G401.6 (cell line): ENCODE measurements around the gene LPCAT4.
A peak's percentile ranks its signal among the peaks of the same experiment; 100 is the strongest.

Source experiments
- FAIRE-seq: peaks from 2 replicates; lab custom pipeline; 2012; peaks lifted over from hg19 to GRCh38; lab: Jason Lieb, UNC

The LPCAT4 gene

DNA sequence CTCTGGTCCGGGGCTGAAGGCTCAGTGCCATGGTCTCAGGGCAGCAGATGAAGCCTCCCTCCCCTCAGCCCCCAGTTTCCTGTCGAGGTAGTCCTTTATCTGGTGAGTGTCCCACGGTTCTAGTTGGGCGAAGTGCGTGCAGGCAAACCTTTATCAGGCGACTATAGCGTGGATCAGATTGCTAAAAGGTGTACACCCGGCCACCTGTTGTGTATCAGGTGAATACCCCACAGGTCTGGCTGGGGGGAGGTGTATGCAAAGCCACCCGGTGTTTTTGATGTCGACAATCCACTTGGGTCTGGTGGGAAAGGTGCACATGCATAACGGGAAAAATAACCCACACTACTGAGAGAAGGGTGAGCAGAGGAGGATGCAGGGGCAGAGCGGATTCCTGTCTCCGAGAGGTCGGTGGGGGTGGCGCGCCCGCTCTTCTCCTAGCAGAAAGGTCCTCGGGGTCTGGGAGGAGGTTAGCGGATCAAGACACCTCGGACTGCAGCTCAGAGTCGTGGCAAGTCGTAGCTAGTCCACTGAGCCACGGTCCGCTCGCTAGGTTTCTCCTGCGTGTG lies 29.9 kb downstream of the LPCAT4 start:
- FAIRE-seq, result no peak

DNA sequence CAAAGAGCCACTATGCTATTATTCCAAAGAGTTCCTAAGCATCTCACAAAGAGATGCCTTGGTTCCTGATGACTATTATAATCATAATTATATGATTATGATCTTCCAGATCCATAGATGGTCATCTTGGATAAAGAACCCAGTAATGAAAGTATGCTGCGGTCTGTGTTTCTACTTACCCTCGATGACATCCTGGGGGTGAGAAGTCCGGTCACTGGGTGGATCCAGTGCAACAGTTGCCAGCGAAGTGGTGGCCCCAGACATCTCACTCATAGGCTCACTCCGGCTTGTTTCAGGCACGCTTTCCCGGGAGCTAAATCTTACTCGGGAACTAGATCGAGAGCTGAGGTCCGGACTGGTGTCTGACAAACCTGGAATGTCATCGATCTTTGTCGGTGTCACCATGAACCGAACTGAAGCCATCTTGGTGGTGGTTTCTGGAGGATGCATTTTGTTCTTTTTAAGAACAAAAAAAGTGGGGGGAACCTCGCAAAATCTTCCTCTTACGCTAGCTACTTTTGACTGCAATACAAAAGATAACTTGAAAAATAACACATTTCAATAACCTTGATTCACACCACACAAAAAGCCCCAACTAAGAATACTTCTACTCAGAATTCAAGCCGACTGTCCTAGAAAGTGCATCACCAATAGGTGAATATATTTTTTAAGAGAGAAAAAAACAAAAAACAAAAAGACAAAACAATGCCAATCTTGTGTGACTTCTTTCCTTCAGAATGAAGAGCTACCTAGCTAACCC lies 30.6 kb downstream of the LPCAT4 start:
- no peak for FAIRE-seq

DNA sequence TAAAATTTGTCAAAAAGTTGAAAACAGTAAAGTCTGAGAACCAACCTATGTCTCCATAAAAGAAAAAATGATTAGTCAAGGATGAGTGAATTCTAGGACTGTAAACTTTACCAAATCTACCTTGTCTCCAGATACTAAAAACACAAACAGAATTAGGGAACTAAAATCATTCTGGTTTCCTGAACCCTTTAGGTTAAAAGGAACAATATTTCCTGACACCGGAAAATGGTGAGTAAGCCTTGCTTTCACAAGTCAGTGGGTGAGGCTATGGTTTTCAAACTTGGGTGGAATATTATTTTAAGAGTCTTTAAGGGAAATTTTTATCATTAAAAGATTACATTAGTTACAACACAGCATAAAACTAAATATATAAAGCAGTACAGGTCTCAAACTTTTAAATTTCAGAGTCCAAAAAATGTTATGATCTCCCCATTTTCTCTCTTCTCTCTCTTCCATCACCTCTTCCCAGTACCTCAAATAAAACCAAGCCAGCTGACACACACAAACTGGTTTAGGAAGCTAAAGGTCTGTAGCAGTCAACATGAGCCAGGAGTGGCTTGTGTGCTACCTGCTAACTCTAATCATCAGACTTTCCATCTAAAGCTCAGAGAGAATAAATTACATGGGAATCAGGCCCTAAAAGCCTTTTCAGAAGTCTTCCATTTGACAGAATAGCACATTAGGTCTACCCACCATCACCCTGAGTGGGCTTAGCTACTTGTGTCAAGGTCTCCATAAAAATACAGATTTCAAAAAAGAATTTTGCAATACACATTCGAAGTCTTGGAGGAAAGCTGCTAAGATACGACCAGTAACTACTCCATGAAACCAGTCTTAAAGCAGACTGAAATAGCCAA lies 31.6 kb downstream of the LPCAT4 start:
- FAIRE-seq, result no peak

GRCh38 chr15:34334672-34335071 lies 32.3 kb downstream of the LPCAT4 start:
- FAIRE-seq, result no peak

DNA sequence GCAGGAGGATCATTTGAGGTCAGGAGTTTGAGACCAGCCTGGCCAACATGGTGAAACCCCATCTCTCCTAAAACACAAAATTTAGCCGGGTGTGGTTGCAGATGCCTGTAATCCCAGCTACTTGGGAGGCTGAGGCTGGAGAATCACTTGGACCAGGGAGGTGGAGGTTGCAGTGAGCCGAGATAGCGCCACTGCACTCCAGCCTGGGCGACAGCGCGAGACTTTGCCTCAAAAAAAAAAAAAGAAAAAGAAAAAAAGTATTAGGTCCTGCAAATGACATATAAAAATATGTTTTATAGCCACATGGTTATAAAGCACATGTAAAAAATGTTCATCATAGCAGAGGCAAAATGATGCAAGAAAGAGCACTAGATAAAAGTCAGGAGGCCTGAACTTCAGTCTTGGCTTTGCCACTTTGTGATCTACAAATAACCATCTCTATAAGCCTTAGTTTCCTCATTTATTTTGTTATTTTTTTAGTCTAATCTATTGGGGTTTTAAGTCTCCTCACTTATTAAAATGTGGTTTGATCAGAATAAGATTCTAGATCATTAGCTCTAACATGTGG lies 34.4 kb downstream of the LPCAT4 start:
- no peak for FAIRE-seq

DNA sequence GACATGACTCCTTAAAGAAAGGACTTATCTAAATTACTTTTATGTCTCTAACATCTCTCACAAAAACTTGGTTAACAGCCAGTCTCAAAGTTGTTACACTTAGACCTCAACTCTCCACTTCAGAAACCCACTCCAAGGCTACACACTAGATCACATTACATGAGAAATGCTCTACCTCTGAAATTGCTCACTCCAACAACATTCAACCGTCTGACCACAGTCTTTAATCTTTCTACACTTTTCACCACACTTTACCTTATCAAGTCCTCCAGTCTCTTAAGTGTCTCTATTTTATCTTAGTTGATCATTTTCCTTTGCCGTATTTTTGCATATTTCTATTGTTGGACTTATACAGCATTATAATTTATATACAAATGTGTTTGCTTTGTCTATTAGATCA lies 35.2 kb downstream of the LPCAT4 start:
- FAIRE-seq, result no peak

DNA sequence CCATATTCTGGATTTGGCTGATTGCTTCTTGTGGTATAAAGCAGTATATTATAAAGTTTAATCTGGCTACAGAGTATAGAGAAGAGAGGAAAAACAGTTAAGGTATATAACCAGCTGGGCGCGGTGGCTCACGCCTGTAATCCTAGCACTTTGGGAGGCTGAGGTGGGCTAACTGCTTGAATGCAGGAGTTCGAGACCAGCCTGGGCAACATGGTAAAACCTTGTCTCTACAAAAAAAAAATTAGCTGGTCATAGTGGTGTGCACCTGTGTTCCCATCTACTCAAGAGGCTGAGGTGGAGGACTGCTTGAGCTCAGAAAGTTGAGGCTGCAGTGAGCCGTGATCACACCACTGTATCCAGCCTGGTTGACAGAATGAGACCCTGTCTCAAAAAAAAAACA lies 36.7 kb downstream of the LPCAT4 start:
- FAIRE-seq, result no peak

- no peak for FAIRE-seq
These were observed 38.0 kb downstream of the LPCAT4 start for GRCh38 chr15:34329006-34329405.

DNA sequence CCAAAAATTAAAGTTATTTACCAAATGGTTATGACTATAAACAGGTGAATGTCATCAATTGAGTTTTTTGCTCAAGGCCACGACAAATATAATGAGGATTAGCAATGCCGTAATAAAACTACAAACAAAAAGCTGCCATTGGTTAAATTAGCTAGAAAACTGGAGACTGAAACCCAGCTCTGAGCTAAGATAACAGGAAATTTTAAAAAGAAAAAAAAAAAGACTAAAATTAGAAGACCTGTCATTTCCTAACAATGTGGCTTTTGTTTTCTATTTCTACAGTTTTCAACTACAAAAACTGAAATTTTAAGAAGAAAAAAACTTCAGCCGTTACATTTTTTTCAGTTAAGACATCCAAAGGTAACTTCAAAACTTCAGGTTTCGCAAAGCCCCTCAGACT lies 39.1 kb downstream of the LPCAT4 start:
- peak; percentile 8 for FAIRE-seq

DNA sequence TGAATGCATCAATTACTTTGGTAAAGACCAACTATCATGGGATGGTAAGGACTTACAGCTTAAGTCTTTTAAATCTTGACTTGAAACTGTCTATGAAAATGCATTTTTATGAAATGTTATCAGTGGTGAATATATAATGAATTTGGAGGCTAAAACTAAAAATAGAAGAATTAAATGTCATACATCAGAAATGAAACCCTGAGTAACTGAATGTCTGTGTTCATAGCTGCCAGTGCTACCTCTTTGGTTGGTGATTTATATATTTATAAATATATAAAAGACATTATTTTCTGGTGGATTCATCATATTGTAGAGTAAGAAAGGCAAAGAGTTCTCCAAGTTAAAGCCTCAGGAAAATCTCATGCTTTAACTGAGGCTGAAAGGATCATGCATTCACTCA lies 41.6 kb downstream of the LPCAT4 start:
- no peak for FAIRE-seq

GRCh38 chr15:34324933-34325332 lies 42.1 kb downstream of the LPCAT4 start:
- peak; percentile 28 for FAIRE-seq

DNA sequence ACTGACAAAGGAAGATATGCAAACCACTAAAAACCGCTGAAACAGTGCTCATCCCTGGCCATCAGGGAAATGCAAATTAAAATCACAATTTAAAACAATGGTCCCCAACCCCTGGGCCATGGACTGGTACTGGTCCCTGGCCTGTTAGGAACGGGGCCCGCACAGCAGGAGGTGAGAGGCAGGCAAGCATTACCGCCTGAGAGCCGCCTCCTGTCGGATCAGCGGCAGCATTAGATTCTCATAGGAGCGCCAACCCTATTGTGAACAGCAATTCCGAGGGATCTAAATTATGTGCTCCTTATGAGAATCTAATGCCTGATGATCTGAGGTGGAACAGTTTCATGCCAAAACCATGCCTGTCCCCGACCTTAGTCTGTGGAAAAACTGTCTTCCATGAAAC lies 43.8 kb downstream of the LPCAT4 start:
- FAIRE-seq, result no peak

GRCh38 chr15:34318277-34319079 lies 48.5 kb downstream of the LPCAT4 start:
- FAIRE-seq, result no peak

DNA sequence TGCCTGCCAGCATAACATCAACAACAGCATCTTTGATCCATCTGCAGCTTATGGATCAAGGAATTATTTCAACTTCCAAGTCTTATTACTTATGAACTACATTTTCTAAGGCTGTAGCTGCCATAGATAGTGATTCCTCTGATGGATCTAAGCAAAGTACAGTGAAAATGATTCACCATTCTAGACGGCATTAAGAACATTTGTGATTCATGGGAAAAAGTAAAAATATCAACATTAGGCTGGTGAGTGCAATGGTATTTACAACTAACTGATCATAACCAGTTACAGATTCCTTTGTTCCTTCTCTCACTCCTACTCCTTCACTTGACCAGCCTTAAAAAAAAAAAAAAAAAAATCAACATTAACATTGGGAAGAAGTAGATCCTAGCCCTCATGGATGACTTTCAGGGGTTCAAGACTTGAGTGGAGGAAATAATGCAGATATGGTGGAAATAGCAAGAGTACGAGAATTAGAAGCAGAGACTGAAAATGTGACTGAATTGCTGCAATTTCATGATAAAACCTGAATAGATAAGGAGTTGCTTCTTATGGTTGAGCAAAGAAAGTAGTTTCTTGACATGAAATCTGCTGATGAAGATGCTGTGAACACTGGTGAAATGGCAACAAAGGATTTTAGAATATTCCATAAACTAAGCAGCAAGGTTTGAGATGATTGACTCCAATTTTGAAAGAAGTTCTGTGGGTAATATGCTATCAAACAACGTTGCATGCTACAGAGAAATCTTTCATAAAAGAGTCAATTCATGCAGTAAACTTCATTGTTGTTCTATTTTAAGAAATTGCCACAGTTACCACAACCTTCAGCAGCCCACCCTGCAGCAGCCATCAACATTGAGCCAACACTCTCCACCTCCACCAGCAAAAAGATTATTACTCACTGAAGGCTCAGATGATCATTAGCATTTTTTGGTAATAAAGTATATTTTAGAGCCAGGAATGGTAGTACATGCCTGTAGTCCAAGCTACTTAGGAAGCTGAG lies 52.2 kb downstream of the LPCAT4 start:
- FAIRE-seq, result no peak

GRCh38 chr15:34311563-34311962 lies 55.4 kb downstream of the LPCAT4 start:
- no peak for FAIRE-seq
